ENCODE data around the gene ZNF605. TPM values are rescaled to one million over a fixed set of nuclear protein-coding genes. Genes with fewer than 3 reads are reported as not detected.

Gene ZNF605
- total and polyA plus RNA-seq, 10 of the 15 experiments (the other 5 are each of a cell fraction or from before 2014, with no cell fraction given), result 0.95 to 4.8 (median 2.5) TPM

- H3K9me3 ChIP-seq (replicated peaks; ENCODE audit: control insufficient read depth, insufficient read depth, low read length), result peaks cover 14% of the 10 kb centered on the region; the same call in 2 of the 3 replicates
- CTCF ChIA-PET, result interaction anchor here (0.7 to 1.7 kb wide), 3 partner anchors 195 to 216 kb away, joined by 3 to 7 read pairs (median 4); partner anchors contain the start of gene ZNF268
- peak within 1 kb of the TSS; percentile 83 for H3K4me3 ChIP-seq
- RAD21 ChIA-PET (ENCODE audit: unreplicated experiment), result interaction anchor here (1.1 to 2.3 kb wide), 4 partner anchors 29 to 195 kb away, joined by 3 to 8 read pairs (median 6); partner anchors contain the start of genes ZNF268 and ZNF84
- BruUV-seq (replicated peaks), result no TSS peak
- H3K4me1 ChIP-seq (ENCODE audit: control insufficient read depth, insufficient read depth, low read length), result peaks cover 4% of the 10 kb centered on the region; the same call in 1 of the 2 replicates
- FAIRE-seq (peak; percentile 81), ATAC-seq (peak; percentile 99), DNase-seq (ENCODE audit: low read depth, low spot score) (peak; percentile 72)
- H3K9ac ChIP-seq (ENCODE audit: control insufficient read depth, insufficient read depth, low read length), result peak within 1 kb of the TSS; percentile 87
- H2AFZ ChIP-seq (ENCODE audit: control insufficient read depth, low read depth, low read length), result peak within 1 kb of the TSS; percentile 98
- H4K20me1 ChIP-seq (ENCODE audit: control insufficient read depth, insufficient read depth), result no peaks in the 10 kb centered on the region
- no peaks in the 10 kb centered on the region for H3K27me3 ChIP-seq (replicated peaks in 1 of 2; ENCODE audit: control insufficient read depth in 2 of 2, insufficient read depth in 2 of 2, low read length in 1 of 2)
- in situ Hi-C loops (cut with MboI), result loop anchor here (5.0 kb wide), 1 partner anchor 96 kb away; the partner anchor contains the start of gene ZNF140
- H3K27ac ChIP-seq (ENCODE audit: control insufficient read depth, insufficient read depth), result peak within 1 kb of the TSS; percentile 82
- intact Hi-C loops (cut with micrococcal nuclease; ENCODE audit: unreplicated experiment), result loop anchor here (1.0 to 2.0 kb wide), 2 partner anchors 51 to 94 kb away; partner anchors contain the start of genes ZNF140 and ZNF84
- SMC1A ChIA-PET (ENCODE audit: uncharacterized antibody, unreplicated experiment), result interaction anchor here (0.7 to 2.7 kb wide), 6 partner anchors 10 to 195 kb away, joined by 3 to 8 read pairs (median 5); partner anchors contain the start of genes GOLGA3 and ZNF268
- peak within 1 kb of the TSS; percentile 95 for H3K4me2 ChIP-seq (ENCODE audit: control insufficient read depth, insufficient read depth)
- WGBS (ENCODE audit: insufficient coverage, insufficient replicate concordance, low lambda C conversion rate, missing lambda C conversion rate), result 1% methylated on average over 75 of the region's 76 CpGs
- H3K79me2 ChIP-seq (ENCODE audit: control insufficient read depth, insufficient read depth, low read length), result peaks cover 18% of the 10 kb centered on the region
- no peaks in the 10 kb centered on the region for H3K36me3 ChIP-seq (ENCODE audit: control insufficient read depth in 2 of 2, insufficient read depth in 2 of 2, low read length in 1 of 2)
- POLR2A ChIA-PET, result interaction anchor here (1.0 to 2.1 kb wide), 3 partner anchors 30 to 195 kb away, joined by 3 to 9 read pairs (median 4); partner anchors contain the start of genes ZNF268 and ZNF605
- TF ChIP-seq E2F8 (IDR thresholded peaks at IDR 0.05; ENCODE audit: low read depth, partially characterized antibody) (peak; percentile 69), SPI1 (IDR thresholded peaks at IDR 0.05; ENCODE audit: borderline replicate concordance, insufficient read depth, low read depth, low read length) (peak; percentile 52; the same call in 1 of the 2 replicates), NR2F1 (conservative IDR thresholded peaks at IDR 0.05) (0 out of 2 replicates have a peak, but pooled peaks have one; percentile 15), IKZF1 (conservative IDR thresholded peaks at IDR 0.05) (peak; percentile 98), CHD1 (IDR thresholded peaks at IDR 0.05; ENCODE audit: low read depth, low read length) (no peak), RUNX3 (IDR thresholded peaks at IDR 0.05; ENCODE audit: low read length) (0 out of 2 replicates have a peak, but pooled peaks have one; percentile 17), E4F1 (IDR thresholded peaks at IDR 0.05; ENCODE audit: borderline replicate concordance, partially characterized antibody) (peak; percentile 63), MAX (IDR thresholded peaks at IDR 0.05; ENCODE audit: low read depth, low read length) (peak; percentile 94), RELB (IDR thresholded peaks at IDR 0.05; ENCODE audit: low read depth) (peak; percentile 56; the same call in 1 of the 2 replicates), STAT1 (conservative IDR thresholded peaks at IDR 0.05) (no peak), BHLHE40 (IDR thresholded peaks at IDR 0.05; ENCODE audit: borderline replicate concordance in 1 of 2, low read depth in 2 of 2, low read length in 1 of 2) (peak; percentile 93 to 96), NFYA (IDR thresholded peaks at IDR 0.05; ENCODE audit: borderline replicate concordance, low read depth, low read length) (no peak)
These were observed 30.1 kb upstream of the ZNF605 start, which contains the start of gene ZNF26 for GRCh38 chr12:132986001-132986884. Gene ZNF26, plus strand, starts transcription at chr12:132986367. Its CDS starts 474 bp downstream, at chr12:132986841.

Measured in GM12878 (cell line).